K562 (cell line): Measurements from ENCODE around the gene ERC2. TPM values are rescaled to one million over a fixed set of nuclear protein-coding genes. Genes with fewer than 3 reads are reported as not detected.

Source experiments
- ATAC-seq: fragments of 200-7000 bp; cut with Tn5 transposase; 3 replicates; pipeline ENCODE4 v1.9.1; 2020; ENCODE audit warnings: moderate library complexity
- BruUV-seq: library from RNA; stranded (reverse); fragments of 400-500 nt; replicated peaks from 2 replicates; lab custom pipeline; 2021; lab: Mats Ljungman, UMichigan
- CTCF ChIA-PET: fragments of 300-600 bp; formaldehyde crosslinking; extraction: SDS; loops from one replicate; lab custom pipeline; 2021; ENCODE audit warnings: low intra/inter-chr PET ratio; lab: Yijun Ruan, JAX
- POLR2A ChIA-PET: fragments of 300-600, 350-650 bp; sonication (Branson Sonifier 250); formaldehyde crosslinking; extraction: SDS; loops from one replicate; lab custom pipeline; 2021; ENCODE audit warnings: antibody characterized with exemption, inconsistent platforms; lab: Yijun Ruan, JAX
- DNase-seq, 4 experiments: peaks; one replicate each; pipeline versions ENCODE4 v3.0.0 to v3.0.0-alpha.2; 2011 to 2018; ENCODE audit warnings: low spot score in 3 of 4, mixed read lengths in 3 of 4; ENCODE audit errors: extremely low read depth in 1 of 4
- FAIRE-seq: peaks from 2 replicates; lab custom pipeline; 2011; peaks lifted over from hg19 to GRCh38; lab: Jason Lieb, UNC
- H2AFZ ChIP-seq: 2 replicates; pipeline ENCODE4 v1.6.0; 2011; ENCODE audit warnings: low read depth, low read length, control low read depth, inconsistent platforms
- H3K27ac ChIP-seq: fragments of 200-600 bp; 3 replicates; pipeline ENCODE4 v1.8.0; 2011; ENCODE audit warnings: low read depth, mild to moderate bottlenecking, control low read depth, inconsistent platforms, low read length, moderate library complexity, mixed read lengths; ENCODE audit errors: extremely low read depth
- H3K27me3 ChIP-seq, 2 experiments: fragments of 300-600 bp in 1 of 2; 2 replicates in 1 of 2; 3 replicates in 1 of 2; pipeline versions ENCODE4 v1.6.0 to v1.8.0; 2011; ENCODE audit warnings: inconsistent platforms in 2 of 2, low read length in 2 of 2, mild to moderate bottlenecking in 1 of 2, mixed read lengths in 1 of 2, moderate library complexity in 1 of 2; ENCODE audit not compliant: control insufficient read depth in 2 of 2, insufficient read depth in 2 of 2
- H3K36me3 ChIP-seq: fragments of 300-600 bp; 3 replicates; pipeline ENCODE4 v1.8.0; 2011; ENCODE audit warnings: mild to moderate bottlenecking, low read length, inconsistent platforms; ENCODE audit not compliant: control insufficient read depth, insufficient read depth
- H3K4me1 ChIP-seq, 2 experiments: fragments of 200-600 bp in 1 of 2; replicated peaks in 1 of 2; 2 replicates in 1 of 2; 3 replicates in 1 of 2; pipeline versions ENCODE4 v1.5.1 to v1.8.0; 2011; ENCODE audit warnings: inconsistent platforms in 2 of 2, low read length in 2 of 2, mild to moderate bottlenecking in 1 of 2, mixed read lengths in 1 of 2, moderate library complexity in 1 of 2; ENCODE audit not compliant: control insufficient read depth in 2 of 2, insufficient read depth in 2 of 2
- H3K4me2 ChIP-seq: 2 replicates; pipeline ENCODE4 v1.6.1; 2011; ENCODE audit warnings: low read length, control low read depth, inconsistent platforms, mixed read lengths; ENCODE audit not compliant: insufficient read depth
- H3K4me3 ChIP-seq: fragments of 200-600 bp; sonication (generic), shearing (Covaris generic); 2 replicates; pipeline ENCODE4 v1.5.1; 2016; ENCODE audit warnings: control low read depth, inconsistent platforms
- H3K79me2 ChIP-seq: fragments of 200-600 bp; 3 replicates; pipeline ENCODE4 v1.8.0; 2011; ENCODE audit warnings: low read length, inconsistent platforms; ENCODE audit not compliant: control insufficient read depth, insufficient read depth
- H3K9ac ChIP-seq, 2 experiments: 2 replicates each; pipeline versions ENCODE4 v1.6.0 to v1.6.1; 2011; ENCODE audit warnings: low read depth in 2 of 2, low read length in 2 of 2, control low read depth in 1 of 2, inconsistent platforms in 1 of 2, mild to moderate bottlenecking in 1 of 2, mixed read lengths in 1 of 2; ENCODE audit not compliant: insufficient read depth in 1 of 2
- H3K9me1 ChIP-seq: one replicate; pipeline ENCODE4 v1.6.0; 2011; ENCODE audit warnings: inconsistent platforms, mild to moderate bottlenecking, low read length, moderate library complexity; ENCODE audit not compliant: control insufficient read depth, insufficient read depth
- H3K9me3 ChIP-seq: replicated peaks from 2 replicates; pipeline ENCODE4 v1.5.1; 2011; ENCODE audit warnings: low read depth, low read length, inconsistent platforms; ENCODE audit not compliant: control insufficient read depth, insufficient read depth
- H4K20me1 ChIP-seq: replicated peaks from 2 replicates; pipeline ENCODE4 v1.6.1; 2011; ENCODE audit warnings: low read length, inconsistent platforms, mixed read lengths; ENCODE audit not compliant: control insufficient read depth, insufficient read depth
- AFF4 ChIP-seq: sonication (generic); formaldehyde crosslinking; IDR thresholded peaks from 2 replicates; pipeline ENCODE4 v1.8.0; 2023; ENCODE audit warnings: mild to moderate bottlenecking, missing genetic modification reagents
- CBFB ChIP-seq: sonication (generic); formaldehyde crosslinking; IDR thresholded peaks from 2 replicates; pipeline ENCODE4 v1.4.0; 2020; ENCODE audit warnings: mild to moderate bottlenecking, missing genetic modification reagents
- CBX3 ChIP-seq, 2 experiments: IDR thresholded peaks; 1 replicate in 1 of 2; 2 replicates in 1 of 2; pipeline ENCODE4 v1.6.1; 2012; ENCODE audit warnings: inconsistent platforms in 2 of 2, low read length in 2 of 2, borderline replicate concordance in 1 of 2, control low read depth in 1 of 2
- COPS2 ChIP-seq: fragments of 450-650 bp; conservative IDR thresholded peaks from 2 replicates; pipeline ENCODE4 v1.6.1; 2016; ENCODE audit warnings: mild to moderate bottlenecking, moderate library complexity
- FOSL1 ChIP-seq: fragments of 200-800 bp; sonication (Bioruptor generic); conservative IDR thresholded peaks from 2 replicates; pipeline ENCODE4 v1.6.1; 2016; ENCODE audit warnings: missing genetic modification characterization, missing compliant biosample characterization
- FOXO4 ChIP-seq: fragments of 450-650 bp; formaldehyde crosslinking; IDR thresholded peaks from 2 replicates; pipeline ENCODE4 v1.4.0; 2020; ENCODE audit warnings: mild to moderate bottlenecking, moderate library complexity
- GATA2 ChIP-seq: sonication (generic); formaldehyde crosslinking; IDR thresholded peaks from 2 replicates; pipeline ENCODE4 v1.4.0; 2020; ENCODE audit warnings: mild to moderate bottlenecking, missing genetic modification reagents
- HNRNPH1 ChIP-seq: fragments of 200-400 bp; formaldehyde crosslinking; optimal IDR thresholded peaks from 2 replicates; pipeline ENCODE3; 2017; ENCODE audit warnings: low read depth, mild to moderate bottlenecking, low read length, moderate library complexity
- MCM3 ChIP-seq: fragments of 450-650 bp; IDR thresholded peaks from 2 replicates; pipeline ENCODE4 v1.6.1; 2016
- NCOA2 ChIP-seq, 2 experiments: fragments of 450-650 bp; IDR thresholded peaks; 2 replicates each; pipeline ENCODE4 v1.6.1; 2018; ENCODE audit warnings: mild to moderate bottlenecking in 2 of 2, moderate library complexity in 1 of 2; ENCODE audit not compliant: partially characterized antibody in 2 of 2
- PHF8 ChIP-seq: fragments of 200-600 bp; sonication (generic); IDR thresholded peaks from 2 replicates; pipeline ENCODE4 v1.6.1; 2012; ENCODE audit warnings: mixed run types, mild to moderate bottlenecking, inconsistent platforms, low read length, moderate library complexity, borderline replicate concordance
- SMAD1 ChIP-seq: fragments of 150-350 bp; IDR thresholded peaks from 2 replicates; pipeline ENCODE4 v1.6.1; 2014; ENCODE audit warnings: low read length, low read depth; ENCODE audit not compliant: partially characterized antibody
- ZNF324 ChIP-seq: fragments of 250-450 bp; sonication (Bioruptor Pico); IDR thresholded peaks from 2 replicates; pipeline ENCODE4 v1.4.0; 2020; ENCODE audit warnings: mild to moderate bottlenecking
- in situ Hi-C: fragments of 300-500 bp; cut with MboI; formaldehyde crosslinking; loops from 4 replicates; pipeline ENCODE4 v1.15.0; 2018; ENCODE audit warnings: inconsistent platforms, mixed read lengths
- intact Hi-C: fragments of 100-400 bp; cut with micrococcal nuclease; formaldehyde crosslinking; loops from 2 replicates; pipeline ENCODE4 v1.14.2; 2022
- polyA plus RNA-seq, 8 experiments: library from polyadenylated mRNA; depleted of rRNA in 4 of 8; stranded (reverse) in 5 of 8; unstranded in 3 of 8; fragments of >200 nt; fragmentation: Nextera tagmentation in 2 of 8; fragmentation: Illumina TruSeq in 1 of 8; extraction: Ambion mirVana in 2 of 8; extraction: Trizol in 1 of 8; gene quantifications; 2 replicates each; pipeline versions ENCODE4 v1.2.1 to v1.2.3, GENCODE V29; 2011 to 2014; ENCODE audit warnings: inconsistent platforms in 1 of 8, missing spikeins in 1 of 8
- total RNA-seq, 7 experiments: library from RNA; depleted of rRNA in 6 of 7; stranded (reverse); fragments of >200 nt in 6 of 7; fragmentation: Illumina TruSeq in 2 of 7; extraction: Trizol in 2 of 7; gene quantifications; 2 replicates each; pipeline versions ENCODE4 v1.2.1 to v1.2.3, GENCODE V29; 2011 to 2021; ENCODE audit warnings: low replicate concordance in 1 of 7
- TF ChIP-seq, protein P1 (sequence below): fragments of 450-650 bp; IDR thresholded peaks from 2 replicates; pipeline ENCODE4 v1.6.1; 2016; ENCODE audit warnings: low read depth, mild to moderate bottlenecking, moderate library complexity
- TF ChIP-seq, protein P2 (sequence below): fragments of 250-450 bp; sonication (Bioruptor Pico); IDR thresholded peaks from 2 replicates; pipeline ENCODE4 v1.4.0; 2020; ENCODE audit warnings: borderline replicate concordance

The ERC2 gene
- total and polyA plus RNA-seq, 9 of the 15 experiments (the other 6 are each of a cell fraction or from before 2014, with no cell fraction given) = 0.04 to 0.18 (median 0.07) TPM; not detected in 2

DNA sequence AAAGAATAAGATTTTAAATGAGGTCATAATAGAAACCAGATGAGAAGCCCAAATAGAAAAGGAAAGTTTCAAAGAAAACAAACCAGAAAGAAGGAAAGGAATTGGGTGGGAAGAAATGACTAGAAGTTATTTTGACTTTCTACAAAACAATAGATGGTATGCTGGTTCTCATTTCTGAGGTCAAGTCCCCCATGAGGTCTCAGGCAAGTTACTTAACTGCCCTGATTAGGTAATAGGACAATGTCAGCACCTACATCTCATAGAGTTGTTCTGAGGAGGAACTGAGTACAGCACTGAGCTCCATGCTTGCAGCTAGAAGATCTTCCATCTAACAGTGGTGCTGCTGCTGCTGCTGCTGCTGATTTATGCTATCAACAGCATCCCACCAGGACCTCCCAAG lies 185.9 kb downstream of the ERC2 start:
- DNase-seq (no peak), FAIRE-seq (no peak), ATAC-seq (no peak)
- H3K9me3 ChIP-seq = no peaks in the 10 kb centered on the region
- ChIA-PET POLR2A (no interaction called here), CTCF (no interaction called here)
- no peak overlapping the region for H3K27ac ChIP-seq
- H3K4me1 ChIP-seq = no peaks in the 10 kb centered on the region
- H3K4me3 ChIP-seq = no peak overlapping the region
- no TSS peak for BruUV-seq
- no peaks in the 10 kb centered on the region for H3K79me2 ChIP-seq
- H3K9ac ChIP-seq = no peak overlapping the region
- H3K27me3 ChIP-seq = no peaks in the 10 kb centered on the region
- H3K36me3 ChIP-seq = no peaks in the 10 kb centered on the region
- H4K20me1 ChIP-seq = no peaks in the 10 kb centered on the region
- H3K4me2 ChIP-seq = no peak overlapping the region
- in situ Hi-C loops (no loop called here), intact Hi-C loops (no loop called here)
- H2AFZ ChIP-seq = no peak overlapping the region
- H3K9me1 ChIP-seq = no peaks in the 10 kb centered on the region
- TF ChIP-seq, protein P1, sequence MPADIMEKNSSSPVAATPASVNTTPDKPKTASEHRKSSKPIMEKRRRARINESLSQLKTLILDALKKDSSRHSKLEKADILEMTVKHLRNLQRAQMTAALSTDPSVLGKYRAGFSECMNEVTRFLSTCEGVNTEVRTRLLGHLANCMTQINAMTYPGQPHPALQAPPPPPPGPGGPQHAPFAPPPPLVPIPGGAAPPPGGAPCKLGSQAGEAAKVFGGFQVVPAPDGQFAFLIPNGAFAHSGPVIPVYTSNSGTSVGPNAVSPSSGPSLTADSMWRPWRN = no peak
- TF ChIP-seq GATA2 (CRISPR knock-in tag) (no peak), COPS2 (no peak), NCOA2 (IDR thresholded peaks at IDR 0.05; ENCODE audit: partially characterized antibody in 2 of 2) (no peak), ZNF324 (CRISPR knock-in tag) (no peak), CBFB (CRISPR knock-in tag) (no peak), FOSL1 (tag) (no peak), HNRNPH1 (no peak), CBX3 (IDR thresholded peaks at IDR 0.05; ENCODE audit: borderline replicate concordance in 1 of 2, low read length in 2 of 2) (no peak), MCM3 (no peak), PHF8 (no peak), SMAD1 (no peak), FOXO4 (CRISPR knock-in tag) (no peak), AFF4 (no peak)
- TF ChIP-seq, protein P2, sequence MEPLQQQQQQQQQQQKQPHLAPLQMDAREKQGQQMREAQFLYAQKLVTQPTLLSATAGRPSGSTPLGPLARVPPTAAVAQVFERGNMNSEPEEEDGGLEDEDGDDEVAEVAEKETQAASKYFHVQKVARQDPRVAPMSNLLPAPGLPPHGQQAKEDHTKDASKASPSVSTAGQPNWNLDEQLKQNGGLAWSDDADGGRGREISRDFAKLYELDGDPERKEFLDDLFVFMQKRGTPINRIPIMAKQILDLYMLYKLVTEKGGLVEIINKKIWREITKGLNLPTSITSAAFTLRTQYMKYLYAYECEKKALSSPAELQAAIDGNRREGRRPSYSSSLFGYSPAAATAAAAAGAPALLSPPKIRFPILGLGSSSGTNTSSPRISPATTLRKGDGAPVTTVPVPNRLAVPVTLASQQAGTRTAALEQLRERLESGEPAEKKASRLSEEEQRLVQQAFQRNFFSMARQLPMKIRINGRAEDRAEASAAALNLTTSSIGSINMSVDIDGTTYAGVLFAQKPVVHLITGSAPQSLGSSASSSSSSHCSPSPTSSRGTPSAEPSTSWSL = no peak
